GM06990 (cell line): ENCODE results near the gene KCTD21.

Source experiments
- DNase-seq: peaks from one replicate; pipeline ENCODE4 v3.0.0-alpha.2; 2011; ENCODE audit not compliant: insufficient read length; ENCODE audit errors: extremely low read depth
- H3K27me3 ChIP-seq: replicated peaks from 2 replicates; pipeline ENCODE4 v1.6.0; 2011; ENCODE audit warnings: low read length; ENCODE audit not compliant: control insufficient read depth, insufficient read depth
- H3K36me3 ChIP-seq: 2 replicates; pipeline ENCODE4 v1.5.1; 2011; ENCODE audit warnings: low read length; ENCODE audit not compliant: control insufficient read depth, insufficient read depth
- H3K4me3 ChIP-seq: replicated peaks from 2 replicates; pipeline ENCODE4 v1.5.1; 2011; ENCODE audit warnings: low read depth, mild to moderate bottlenecking, control low read depth, low read length
- TF ChIP-seq, protein P1 (sequence below): IDR thresholded peaks from 2 replicates; pipeline ENCODE4 v1.5.1; 2011; ENCODE audit warnings: low read length, control low read depth, mild to moderate bottlenecking, inconsistent platforms; ENCODE audit not compliant: insufficient read depth, poor library complexity, severe bottlenecking

Gene KCTD21

DNA sequence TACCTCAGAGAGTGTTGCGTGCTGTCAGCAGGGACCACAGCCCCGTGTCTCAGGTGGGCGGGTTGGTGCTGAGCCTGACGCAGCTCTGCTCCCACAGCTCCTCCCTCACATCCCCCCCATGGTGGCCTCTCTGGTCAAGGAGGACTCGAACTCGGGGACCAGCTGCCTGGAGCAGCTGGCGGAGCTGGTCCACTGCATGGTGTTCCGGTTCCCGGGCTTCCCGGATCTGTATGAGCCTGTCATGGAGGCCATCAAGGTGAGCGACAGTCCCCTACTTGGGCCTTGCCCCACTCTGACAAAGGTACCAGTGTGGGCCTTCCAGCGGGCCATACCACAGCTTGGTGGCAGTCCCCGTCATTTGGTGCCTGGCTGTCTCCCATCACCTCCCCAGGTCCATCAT lies 12.1 kb upstream of the KCTD21 start:
- Histone ChIP-seq H3K27me3 (no peaks in the 10 kb centered on the region), H3K4me3 (no peak overlapping the region), H3K36me3 (peaks cover 9% of the 10 kb centered on the region)
- TF ChIP-seq, protein P1, sequence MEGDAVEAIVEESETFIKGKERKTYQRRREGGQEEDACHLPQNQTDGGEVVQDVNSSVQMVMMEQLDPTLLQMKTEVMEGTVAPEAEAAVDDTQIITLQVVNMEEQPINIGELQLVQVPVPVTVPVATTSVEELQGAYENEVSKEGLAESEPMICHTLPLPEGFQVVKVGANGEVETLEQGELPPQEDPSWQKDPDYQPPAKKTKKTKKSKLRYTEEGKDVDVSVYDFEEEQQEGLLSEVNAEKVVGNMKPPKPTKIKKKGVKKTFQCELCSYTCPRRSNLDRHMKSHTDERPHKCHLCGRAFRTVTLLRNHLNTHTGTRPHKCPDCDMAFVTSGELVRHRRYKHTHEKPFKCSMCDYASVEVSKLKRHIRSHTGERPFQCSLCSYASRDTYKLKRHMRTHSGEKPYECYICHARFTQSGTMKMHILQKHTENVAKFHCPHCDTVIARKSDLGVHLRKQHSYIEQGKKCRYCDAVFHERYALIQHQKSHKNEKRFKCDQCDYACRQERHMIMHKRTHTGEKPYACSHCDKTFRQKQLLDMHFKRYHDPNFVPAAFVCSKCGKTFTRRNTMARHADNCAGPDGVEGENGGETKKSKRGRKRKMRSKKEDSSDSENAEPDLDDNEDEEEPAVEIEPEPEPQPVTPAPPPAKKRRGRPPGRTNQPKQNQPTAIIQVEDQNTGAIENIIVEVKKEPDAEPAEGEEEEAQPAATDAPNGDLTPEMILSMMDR = no peak
- DNase-seq = no peak

DNA sequence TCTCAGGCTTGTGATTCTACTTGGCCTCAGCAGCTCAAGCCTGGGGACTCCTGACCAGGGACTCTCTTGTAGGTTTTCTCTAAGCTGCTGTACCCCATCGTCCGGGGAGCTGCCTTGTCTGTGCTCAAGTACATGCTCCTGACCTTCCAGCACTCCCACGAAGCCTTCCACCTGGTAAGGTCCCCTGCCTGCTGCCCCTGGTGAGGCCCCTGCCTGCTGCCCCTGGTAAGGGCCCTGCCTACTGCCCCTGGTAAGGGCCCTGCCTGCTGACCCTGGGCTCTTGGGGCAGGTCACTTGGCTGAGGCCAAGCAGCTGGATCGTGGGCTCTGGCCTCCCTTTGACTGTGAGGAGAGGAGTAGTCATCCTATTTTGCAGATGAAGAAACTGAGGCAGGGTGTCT lies 11.6 kb upstream of the KCTD21 start:
- TF ChIP-seq, protein P1 = no peak
- Histone ChIP-seq H3K27me3 (no peaks in the 10 kb centered on the region), H3K4me3 (no peak overlapping the region), H3K36me3 (peaks cover 9% of the 10 kb centered on the region)
- no peak for DNase-seq

DNA sequence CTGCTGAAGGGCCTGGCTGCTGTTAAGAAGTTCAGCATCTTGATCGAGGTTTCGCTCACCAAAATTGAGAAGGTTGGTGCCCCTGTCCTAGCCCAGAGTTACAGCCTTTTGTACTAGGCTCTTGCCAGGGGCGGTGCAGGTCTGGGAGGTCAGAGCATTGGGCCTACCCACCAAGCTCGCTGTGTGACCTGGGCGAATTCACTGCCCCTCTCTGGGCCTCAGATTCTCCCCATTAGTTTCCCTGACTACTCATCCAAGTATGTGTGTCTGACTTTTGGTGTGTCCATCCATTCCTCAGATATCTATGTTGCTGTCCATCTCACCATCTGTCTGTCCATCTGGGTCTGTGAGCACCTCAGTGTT lies 11.2 kb upstream of the KCTD21 start:
- TF ChIP-seq, protein P1 = no peak
- H3K36me3 ChIP-seq = peaks cover 9% of the 10 kb centered on the region
- no peaks in the 10 kb centered on the region for H3K27me3 ChIP-seq
- no peak overlapping the region for H3K4me3 ChIP-seq
- DNase-seq = no peak

DNA sequence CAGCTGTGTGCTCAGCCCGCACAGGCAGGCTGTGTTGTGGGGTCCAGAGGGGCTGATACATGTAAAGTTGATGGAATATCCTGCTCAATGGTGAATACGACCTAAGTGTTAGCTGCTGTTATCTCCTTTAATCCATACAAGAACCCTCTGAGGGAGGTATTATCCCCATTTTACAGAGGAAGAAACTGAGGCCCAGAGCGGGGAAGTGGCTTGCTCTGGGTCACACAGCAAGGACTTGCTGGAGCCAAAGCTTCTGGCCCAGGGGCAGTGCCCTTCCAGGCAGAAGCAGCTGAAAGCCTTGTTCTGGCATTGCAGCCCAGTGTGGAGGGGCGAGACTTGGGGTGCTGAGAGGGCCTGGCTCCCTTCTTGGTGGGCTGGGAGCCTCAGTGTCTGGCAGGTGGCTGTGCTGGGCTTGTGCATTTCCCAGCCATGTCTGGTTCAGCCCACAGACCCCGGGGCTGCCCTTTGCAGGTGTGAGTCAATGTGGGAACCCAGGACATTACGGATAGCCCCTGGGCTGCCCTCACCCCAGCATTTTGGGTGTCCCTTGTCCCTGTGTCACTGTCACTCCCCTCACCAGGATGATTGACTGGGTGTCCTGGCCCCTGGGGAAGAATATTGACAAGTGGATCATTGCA lies 10.7 kb upstream of the KCTD21 start:
- Histone ChIP-seq H3K4me3 (no peak overlapping the region), H3K27me3 (no peaks in the 10 kb centered on the region), H3K36me3 (peaks cover 9% of the 10 kb centered on the region)
- no peak for DNase-seq
- TF ChIP-seq, protein P1 = no peak

DNA sequence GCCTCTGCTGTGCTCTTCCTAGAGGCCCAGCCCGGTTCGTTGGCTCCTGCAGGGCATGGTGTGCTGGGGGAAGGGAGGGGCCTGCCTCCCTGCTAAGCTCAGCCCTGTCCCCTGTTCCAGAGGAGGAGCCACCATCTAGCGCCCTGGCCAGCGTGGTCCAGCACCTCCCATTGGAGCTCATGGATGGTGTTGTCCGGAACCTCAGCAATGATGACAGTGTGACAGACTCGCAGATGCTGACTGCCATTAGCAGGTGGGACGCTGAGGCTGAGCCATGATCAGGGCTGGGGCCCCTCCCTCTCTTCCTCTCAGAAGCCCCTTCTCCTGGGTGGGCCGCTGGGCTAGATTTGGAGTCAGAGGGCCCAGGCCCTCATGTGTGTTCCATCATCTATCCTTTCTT lies 9.4 kb upstream of the KCTD21 start:
- peaks cover 9% of the 10 kb centered on the region for H3K36me3 ChIP-seq
- no peak overlapping the region for H3K4me3 ChIP-seq
- H3K27me3 ChIP-seq = no peaks in the 10 kb centered on the region
- TF ChIP-seq, protein P1 = no peak
- no peak for DNase-seq

DNA sequence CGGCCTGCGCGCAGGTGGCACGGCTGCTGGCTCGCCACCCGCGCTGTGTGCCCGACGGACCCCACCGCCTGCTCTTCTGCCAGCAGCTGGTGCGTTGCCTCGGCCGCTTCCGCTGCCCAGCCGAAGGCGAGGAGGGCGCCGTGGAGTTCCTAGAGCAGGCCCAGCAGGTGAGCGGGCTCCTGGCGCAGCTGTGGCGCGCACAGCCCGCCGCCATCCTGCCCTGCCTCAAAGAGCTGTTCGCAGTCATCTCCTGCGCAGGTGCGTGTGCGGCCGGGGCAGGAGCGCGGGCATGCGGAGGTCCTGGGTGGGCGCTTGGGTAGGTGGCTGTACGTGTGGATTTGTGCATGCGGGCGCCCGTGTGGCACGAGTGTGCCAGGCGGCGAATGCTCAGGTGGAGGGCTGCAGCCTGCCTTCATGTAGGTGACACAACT lies 8.2 kb upstream of the KCTD21 start:
- H3K27me3 ChIP-seq = no peaks in the 10 kb centered on the region
- no peak overlapping the region for H3K4me3 ChIP-seq
- H3K36me3 ChIP-seq = peaks cover 9% of the 10 kb centered on the region
- TF ChIP-seq, protein P1 = no peak
- DNase-seq = no peak
